Upper lobe of left lung (tissue), 4 donors: Measurements from ENCODE around the gene ZBTB40.

ENCODE experiments used
- EP300 ChIP-seq, 4 donors: sonication (generic); formaldehyde crosslinking; IDR thresholded peaks; one replicate each; pipeline ENCODE4 v1.5.1; 2017; ENCODE audit warnings: antibody characterized with exemption in 4 of 4, control low read depth in 2 of 4
- POLR2A ChIP-seq, 4 donors: fragments of 450-650 bp; IDR thresholded peaks; one replicate each; pipeline ENCODE4 v1.5.1; 2016 to 2017; ENCODE audit warnings: antibody characterized with exemption in 4 of 4, mild to moderate bottlenecking in 2 of 4
- TF ChIP-seq, protein P1 (sequence below), 6 experiments: fragments of 450-650 bp in 4 of 6; fragments of 200-600 bp in 2 of 6; sonication (generic) in 2 of 6; IDR thresholded peaks; one replicate each; pipeline ENCODE4 v1.5.1; 2016 to 2019; ENCODE audit warnings: antibody characterized with exemption in 6 of 6

GRCh38 chr1:22536506-22536905, 84.9 kb downstream of the ZBTB40 start:
- TF ChIP-seq, protein P1, sequence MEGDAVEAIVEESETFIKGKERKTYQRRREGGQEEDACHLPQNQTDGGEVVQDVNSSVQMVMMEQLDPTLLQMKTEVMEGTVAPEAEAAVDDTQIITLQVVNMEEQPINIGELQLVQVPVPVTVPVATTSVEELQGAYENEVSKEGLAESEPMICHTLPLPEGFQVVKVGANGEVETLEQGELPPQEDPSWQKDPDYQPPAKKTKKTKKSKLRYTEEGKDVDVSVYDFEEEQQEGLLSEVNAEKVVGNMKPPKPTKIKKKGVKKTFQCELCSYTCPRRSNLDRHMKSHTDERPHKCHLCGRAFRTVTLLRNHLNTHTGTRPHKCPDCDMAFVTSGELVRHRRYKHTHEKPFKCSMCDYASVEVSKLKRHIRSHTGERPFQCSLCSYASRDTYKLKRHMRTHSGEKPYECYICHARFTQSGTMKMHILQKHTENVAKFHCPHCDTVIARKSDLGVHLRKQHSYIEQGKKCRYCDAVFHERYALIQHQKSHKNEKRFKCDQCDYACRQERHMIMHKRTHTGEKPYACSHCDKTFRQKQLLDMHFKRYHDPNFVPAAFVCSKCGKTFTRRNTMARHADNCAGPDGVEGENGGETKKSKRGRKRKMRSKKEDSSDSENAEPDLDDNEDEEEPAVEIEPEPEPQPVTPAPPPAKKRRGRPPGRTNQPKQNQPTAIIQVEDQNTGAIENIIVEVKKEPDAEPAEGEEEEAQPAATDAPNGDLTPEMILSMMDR (IDR thresholded peaks at IDR 0.05): no peak
- TF ChIP-seq POLR2A (IDR thresholded peaks at IDR 0.05) (no peak), EP300 (IDR thresholded peaks at IDR 0.05) (no peak)
